ENCODE measurements around the gene CEP170B. TPM values are rescaled to one million over a fixed set of nuclear protein-coding genes. Genes with fewer than 3 reads are reported as not detected.
"Not testable (repeated sequence)": the region's sequence is repeated elsewhere in the genome, so short reads cannot be mapped to it uniquely, and the experiment has no call there.

Gene CEP170B
- total RNA-seq, 2 experiments from 2014 or later = 5.7 to 6.3 TPM

GRCh38 chr14:104856157-104856868 lies 8.8 kb upstream of the CEP170B start:
- ATAC-seq (ENCODE audit: low read depth) (no peak), DNase-seq (no peak)
- H3K4me3 Mint-ChIP-seq = no peak overlapping the region
- H3K36me3 Mint-ChIP-seq = no peaks in the 10 kb centered on the region
- H3K4me1 Mint-ChIP-seq = no peaks in the 10 kb centered on the region
- no peaks in the 10 kb centered on the region for H3K9me3 Mint-ChIP-seq
- POLR2A ChIA-PET = interaction anchor here (0.8 kb wide), 1 partner anchor 8 kb away, joined by 3 read pairs; no protein-coding TSS in a partner anchor
- no peak overlapping the region for H3K27ac Mint-ChIP-seq
- H3K27me3 Mint-ChIP-seq = peaks cover 10% of the 10 kb centered on the region

DNA sequence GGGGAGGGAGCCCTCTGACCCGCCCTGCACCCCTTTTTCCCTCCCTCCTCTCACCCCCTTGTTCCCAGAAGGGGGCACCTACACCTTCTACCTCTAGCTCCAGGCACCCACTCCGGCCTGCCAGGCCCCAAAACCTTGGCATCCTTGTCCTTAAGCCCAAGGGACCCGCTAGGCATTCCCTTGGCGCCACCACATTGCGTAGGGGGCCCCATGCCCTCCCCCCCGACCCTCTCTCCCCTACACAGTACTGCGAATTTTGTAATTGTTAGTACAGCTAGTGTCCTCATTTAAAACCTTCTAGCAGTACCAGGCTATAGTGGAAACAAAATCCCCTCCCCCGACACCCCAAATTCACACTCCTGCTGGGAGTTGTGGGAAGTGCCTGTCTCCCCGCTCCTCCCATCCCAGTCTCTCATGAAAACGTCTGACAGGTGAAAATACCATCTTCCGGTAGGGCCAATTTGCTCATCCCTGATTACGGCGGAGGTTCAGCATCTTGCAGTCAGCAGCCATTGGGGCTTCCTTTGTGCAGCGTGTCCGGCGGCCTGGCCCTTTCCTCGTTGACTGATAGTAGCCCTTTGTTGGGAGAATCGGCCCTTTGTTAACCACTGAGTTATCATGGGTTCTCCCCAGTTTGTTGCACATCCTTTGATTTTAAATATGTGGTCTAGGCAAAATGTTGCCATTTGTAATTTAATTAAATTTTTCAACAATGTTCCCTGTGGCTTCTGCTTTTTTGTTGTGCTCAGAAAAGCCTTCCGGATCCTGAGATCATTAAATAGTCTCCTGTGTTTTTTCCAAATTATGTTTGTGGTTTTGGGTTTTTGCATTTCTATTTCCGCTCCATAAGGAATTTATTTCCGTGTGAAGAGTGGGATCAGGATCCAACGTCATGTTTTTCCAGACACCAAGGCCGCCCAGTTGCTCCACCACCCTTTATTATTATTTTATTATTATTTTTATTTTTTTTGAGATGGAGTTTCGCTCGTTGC lies 7.9 kb upstream of the CEP170B start:
- no peak for ATAC-seq (ENCODE audit: low read depth)
- Mint-ChIP-seq H3K36me3 (no peaks in the 10 kb centered on the region), H3K27ac (no peak overlapping the region), H3K4me3 (no peak overlapping the region), H3K27me3 (peaks cover 10% of the 10 kb centered on the region), H3K4me1 (no peaks in the 10 kb centered on the region), H3K9me3 (no peaks in the 10 kb centered on the region)
- POLR2A ChIA-PET = interaction anchor here (0.8 kb wide), 1 partner anchor 7 kb away, joined by 3 read pairs; no protein-coding TSS in a partner anchor
- no peak for DNase-seq

- H3K9me3 Mint-ChIP-seq; H3K27ac Mint-ChIP-seq; H3K4me3 Mint-ChIP-seq; POLR2A ChIA-PET; H3K36me3 Mint-ChIP-seq; H3K27me3 Mint-ChIP-seq; ATAC-seq (ENCODE audit: low read depth); H3K4me1 Mint-ChIP-seq; DNase-seq: not testable (repeated sequence)
These were observed 7.1 kb upstream of the CEP170B start for GRCh38 chr14:104857931-104858330.

GRCh38 chr14:104858811-104859426 lies 6.1 kb upstream of the CEP170B start:
- DNase-seq (no peak), ATAC-seq (ENCODE audit: low read depth) (no peak)
- Mint-ChIP-seq H3K36me3 (no peaks in the 10 kb centered on the region), H3K27ac (no peak overlapping the region), H3K4me3 (no peak overlapping the region), H3K9me3 (no peaks in the 10 kb centered on the region), H3K4me1 (no peaks in the 10 kb centered on the region), H3K27me3 (peaks cover 7% of the 10 kb centered on the region)
- POLR2A ChIA-PET = no interaction called here

DNA sequence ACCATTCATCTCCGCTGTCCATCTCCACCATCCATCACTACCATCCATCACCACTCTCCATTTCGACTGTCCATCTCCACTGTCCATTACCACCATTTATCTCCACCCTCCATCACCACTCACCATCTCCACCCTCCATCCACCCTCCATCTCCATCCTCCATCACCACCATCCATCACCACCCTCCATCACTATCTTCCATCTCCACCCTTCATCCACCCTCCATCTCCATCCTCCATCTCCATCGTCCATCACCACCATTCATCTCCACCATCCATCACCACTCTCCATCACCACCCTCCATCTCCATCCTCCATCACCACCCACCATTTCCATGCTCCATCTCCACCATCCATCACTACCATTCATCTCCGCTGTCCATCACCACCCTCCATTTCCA lies 5.2 kb upstream of the CEP170B start:
- Mint-ChIP-seq H3K36me3 (no peaks in the 10 kb centered on the region), H3K4me1 (peaks cover 1% of the 10 kb centered on the region), H3K27ac (no peak overlapping the region), H3K27me3 (peaks cover 13% of the 10 kb centered on the region), H3K4me3 (no peak overlapping the region), H3K9me3 (no peaks in the 10 kb centered on the region)
- POLR2A ChIA-PET = no interaction called here
- DNase-seq (no peak), ATAC-seq (ENCODE audit: low read depth) (no peak)

GRCh38 chr14:104860414-104860813 lies 4.7 kb upstream of the CEP170B start:
- H3K4me1 Mint-ChIP-seq = peaks cover 1% of the 10 kb centered on the region
- ATAC-seq (ENCODE audit: low read depth) (no peak), DNase-seq (no peak)
- H3K9me3 Mint-ChIP-seq = no peaks in the 10 kb centered on the region
- H3K4me3 Mint-ChIP-seq = no peak overlapping the region
- peaks cover 13% of the 10 kb centered on the region for H3K27me3 Mint-ChIP-seq
- POLR2A ChIA-PET = no interaction called here
- no peaks in the 10 kb centered on the region for H3K36me3 Mint-ChIP-seq
- H3K27ac Mint-ChIP-seq = no peak overlapping the region

GRCh38 chr14:104863131-104863862 lies 1.8 kb upstream of the CEP170B start:
- H3K27ac Mint-ChIP-seq = no peak overlapping the region
- no peak overlapping the region for H3K4me3 Mint-ChIP-seq
- no peak for ATAC-seq (ENCODE audit: low read depth)
- no peak for DNase-seq
- H3K27me3 Mint-ChIP-seq = peaks cover 19% of the 10 kb centered on the region
- POLR2A ChIA-PET = no interaction called here
- H3K9me3 Mint-ChIP-seq = no peaks in the 10 kb centered on the region
- peaks cover 1% of the 10 kb centered on the region for H3K4me1 Mint-ChIP-seq
- no peaks in the 10 kb centered on the region for H3K36me3 Mint-ChIP-seq

DNA sequence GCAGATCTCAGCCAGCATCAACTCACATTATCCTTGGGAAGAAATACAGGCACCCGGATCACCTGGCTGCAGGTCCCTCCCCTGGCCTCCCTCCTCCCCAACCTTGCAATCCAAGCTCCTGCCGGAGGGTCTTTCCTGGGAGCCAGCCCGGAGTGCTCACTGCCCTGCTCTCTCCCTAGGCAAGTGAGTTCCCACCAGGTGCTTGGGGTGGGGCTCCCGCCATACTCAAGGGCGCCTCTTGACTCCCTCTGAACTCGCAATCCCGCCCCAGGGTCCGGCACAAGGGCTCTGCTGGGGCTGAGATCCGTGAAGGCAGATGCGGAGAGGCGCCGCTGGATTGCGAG lies 1.2 kb upstream of the CEP170B start:
- DNase-seq (no peak), ATAC-seq (ENCODE audit: low read depth) (no peak)
- Mint-ChIP-seq H3K4me1 (peaks cover 1% of the 10 kb centered on the region), H3K36me3 (no peaks in the 10 kb centered on the region), H3K4me3 (no peak overlapping the region), H3K27me3 (peaks cover 19% of the 10 kb centered on the region), H3K9me3 (no peaks in the 10 kb centered on the region), H3K27ac (no peak overlapping the region)
- POLR2A ChIA-PET = interaction anchor here (0.9 kb wide), 1 partner anchor 8 kb away, joined by 3 read pairs; no protein-coding TSS in a partner anchor

- Mint-ChIP-seq H3K4me3 (peak overlapping the region; percentile 72), H3K4me1 (peaks cover 1% of the 10 kb centered on the region), H3K9me3 (no peaks in the 10 kb centered on the region), H3K27me3 (peaks cover 19% of the 10 kb centered on the region), H3K36me3 (no peaks in the 10 kb centered on the region), H3K27ac (no peak overlapping the region)
- ATAC-seq (ENCODE audit: low read depth) (no peak), DNase-seq (peak; percentile 36)
- POLR2A ChIA-PET = interaction anchor here (0.6 to 0.9 kb wide), 2 partner anchors 8 to 36 kb away, joined by 3 read pairs; no protein-coding TSS in a partner anchor
These were observed 594 bp upstream of the CEP170B start for GRCh38 chr14:104864267-104865080.

- H3K4me3 Mint-ChIP-seq = peak overlapping the region; percentile 74
- no peaks in the 10 kb centered on the region for H3K9me3 Mint-ChIP-seq
- H3K27ac Mint-ChIP-seq = no peak overlapping the region
- ATAC-seq (ENCODE audit: low read depth) = peak; percentile 48
- peaks cover 1% of the 10 kb centered on the region for H3K4me1 Mint-ChIP-seq
- POLR2A ChIA-PET = no interaction called here
- DNase-seq = peak; percentile 56
- H3K36me3 Mint-ChIP-seq = no peaks in the 10 kb centered on the region
- H3K27me3 Mint-ChIP-seq = peaks cover 21% of the 10 kb centered on the region
These were observed 768 bp downstream of the CEP170B start for GRCh38 chr14:104865631-104866441.

GRCh38 chr14:104866451-104867370 lies 1.6 kb downstream of the CEP170B start:
- no peaks in the 10 kb centered on the region for H3K9me3 Mint-ChIP-seq
- H3K27ac Mint-ChIP-seq = no peak overlapping the region
- peak overlapping the region; percentile 20 for H3K4me3 Mint-ChIP-seq
- peaks cover 1% of the 10 kb centered on the region for H3K4me1 Mint-ChIP-seq
- POLR2A ChIA-PET = no interaction called here
- ATAC-seq (ENCODE audit: low read depth) (no peak), DNase-seq (peak; percentile 30)
- H3K36me3 Mint-ChIP-seq = no peaks in the 10 kb centered on the region
- H3K27me3 Mint-ChIP-seq = peaks cover 21% of the 10 kb centered on the region
